ENCODE results near the gene BLMH. TPM values are rescaled to one million over a fixed set of nuclear protein-coding genes. Genes with fewer than 3 reads are reported as not detected.

BLMH gene
- total RNA-seq, 2 experiments from 2014 or later, result 85.1 to 86.8 TPM

GRCh38 chr17:30316736-30317135, 25.0 kb upstream of the BLMH start:
- Mint-ChIP-seq H3K4me1 (peaks cover 5% of the 10 kb centered on the region), H3K36me3 (no peaks in the 10 kb centered on the region), H3K27ac (no peak overlapping the region), H3K4me3 (no peak overlapping the region), H3K27me3 (peaks cover 5% of the 10 kb centered on the region), H3K9me3 (no peaks in the 10 kb centered on the region)
- DNase-seq, result no peak

- no peak overlapping the region for H3K4me3 Mint-ChIP-seq
- H3K27me3 Mint-ChIP-seq, result peaks cover 5% of the 10 kb centered on the region
- no peaks in the 10 kb centered on the region for H3K36me3 Mint-ChIP-seq
- DNase-seq, result no peak
- peaks cover 5% of the 10 kb centered on the region for H3K4me1 Mint-ChIP-seq
- H3K9me3 Mint-ChIP-seq, result no peaks in the 10 kb centered on the region
- no peak overlapping the region for H3K27ac Mint-ChIP-seq
Observed at GRCh38 chr17:30315106-30315505, 23.4 kb upstream of the BLMH start.

GRCh38 chr17:30314474-30314873, 22.7 kb upstream of the BLMH start:
- H3K27ac Mint-ChIP-seq, result no peak overlapping the region
- H3K4me1 Mint-ChIP-seq, result peaks cover 5% of the 10 kb centered on the region
- no peak for DNase-seq
- H3K9me3 Mint-ChIP-seq, result no peaks in the 10 kb centered on the region
- H3K4me3 Mint-ChIP-seq, result no peak overlapping the region
- H3K27me3 Mint-ChIP-seq, result peaks cover 5% of the 10 kb centered on the region
- no peaks in the 10 kb centered on the region for H3K36me3 Mint-ChIP-seq

- Mint-ChIP-seq H3K9me3 (no peaks in the 10 kb centered on the region), H3K36me3 (no peaks in the 10 kb centered on the region), H3K27me3 (peaks cover 5% of the 10 kb centered on the region), H3K27ac (no peak overlapping the region), H3K4me1 (peaks cover 5% of the 10 kb centered on the region), H3K4me3 (no peak overlapping the region)
- no peak for DNase-seq
Observed at GRCh38 chr17:30312226-30312625, 20.5 kb upstream of the BLMH start.

- H3K27me3 Mint-ChIP-seq, result peaks cover 5% of the 10 kb centered on the region
- no peaks in the 10 kb centered on the region for H3K36me3 Mint-ChIP-seq
- no peak for DNase-seq
- no peak overlapping the region for H3K27ac Mint-ChIP-seq
- H3K9me3 Mint-ChIP-seq, result no peaks in the 10 kb centered on the region
- H3K4me3 Mint-ChIP-seq, result no peak overlapping the region
- peaks cover 4% of the 10 kb centered on the region for H3K4me1 Mint-ChIP-seq
Observed at GRCh38 chr17:30310562-30310961, 18.8 kb upstream of the BLMH start.

GRCh38 chr17:30309591-30309990, 17.8 kb upstream of the BLMH start:
- Mint-ChIP-seq H3K27me3 (no peaks in the 10 kb centered on the region), H3K4me1 (no peaks in the 10 kb centered on the region), H3K36me3 (no peaks in the 10 kb centered on the region), H3K4me3 (no peak overlapping the region), H3K27ac (no peak overlapping the region), H3K9me3 (no peaks in the 10 kb centered on the region)
- DNase-seq, result no peak

GRCh38 chr17:30308406-30308805, 16.7 kb upstream of the BLMH start:
- Mint-ChIP-seq H3K27ac (no peak overlapping the region), H3K27me3 (no peaks in the 10 kb centered on the region), H3K9me3 (no peaks in the 10 kb centered on the region), H3K4me1 (no peaks in the 10 kb centered on the region), H3K4me3 (no peak overlapping the region), H3K36me3 (no peaks in the 10 kb centered on the region)
- no peak for DNase-seq

GRCh38 chr17:30304778-30305177, 13.0 kb upstream of the BLMH start:
- no peak overlapping the region for H3K27ac Mint-ChIP-seq
- no peaks in the 10 kb centered on the region for H3K36me3 Mint-ChIP-seq
- DNase-seq, result no peak
- no peak overlapping the region for H3K4me3 Mint-ChIP-seq
- H3K4me1 Mint-ChIP-seq, result peaks cover 8% of the 10 kb centered on the region
- H3K27me3 Mint-ChIP-seq, result no peaks in the 10 kb centered on the region
- H3K9me3 Mint-ChIP-seq, result no peaks in the 10 kb centered on the region

- Mint-ChIP-seq H3K36me3 (no peaks in the 10 kb centered on the region), H3K4me3 (no peak overlapping the region), H3K27me3 (no peaks in the 10 kb centered on the region), H3K9me3 (no peaks in the 10 kb centered on the region), H3K4me1 (peaks cover 8% of the 10 kb centered on the region), H3K27ac (no peak overlapping the region)
- DNase-seq, result no peak
Observed at GRCh38 chr17:30302241-30302640, 10.5 kb upstream of the BLMH start.

GRCh38 chr17:30300818-30301217, 9.1 kb upstream of the BLMH start:
- H3K4me3 Mint-ChIP-seq, result no peak overlapping the region
- no peak for DNase-seq
- no peaks in the 10 kb centered on the region for H3K36me3 Mint-ChIP-seq
- H3K27me3 Mint-ChIP-seq, result no peaks in the 10 kb centered on the region
- H3K27ac Mint-ChIP-seq, result no peak overlapping the region
- H3K4me1 Mint-ChIP-seq, result peaks cover 8% of the 10 kb centered on the region
- no peaks in the 10 kb centered on the region for H3K9me3 Mint-ChIP-seq

- H3K27ac Mint-ChIP-seq, result no peak overlapping the region
- H3K36me3 Mint-ChIP-seq, result no peaks in the 10 kb centered on the region
- DNase-seq, result no peak
- H3K9me3 Mint-ChIP-seq, result no peaks in the 10 kb centered on the region
- no peak overlapping the region for H3K4me3 Mint-ChIP-seq
- H3K27me3 Mint-ChIP-seq, result no peaks in the 10 kb centered on the region
- H3K4me1 Mint-ChIP-seq, result peaks cover 8% of the 10 kb centered on the region
Observed at GRCh38 chr17:30299000-30299399, 7.3 kb upstream of the BLMH start.

GRCh38 chr17:30297715-30298114, 6.0 kb upstream of the BLMH start:
- Mint-ChIP-seq H3K9me3 (no peaks in the 10 kb centered on the region), H3K4me3 (no peak overlapping the region), H3K4me1 (peaks cover 8% of the 10 kb centered on the region), H3K36me3 (no peaks in the 10 kb centered on the region), H3K27ac (no peak overlapping the region), H3K27me3 (no peaks in the 10 kb centered on the region)
- no peak for DNase-seq

- no peak overlapping the region for H3K4me3 Mint-ChIP-seq
Observed at GRCh38 chr17:30296499-30297080, 4.8 kb upstream of the BLMH start.

GRCh38 chr17:30292286-30292858, 628 bp upstream of the BLMH start:
- Mint-ChIP-seq H3K4me3 (peak overlapping the region; percentile 66), H3K27me3 (no peaks in the 10 kb centered on the region), H3K36me3 (peaks cover 18% of the 10 kb centered on the region), H3K9me3 (no peaks in the 10 kb centered on the region), H3K4me1 (peaks cover 13% of the 10 kb centered on the region), H3K27ac (peak overlapping the region; percentile 16)
- no peak for DNase-seq

More at GRCh38 chr17:30296499-30297080, 4.8 kb upstream of the BLMH start:
- Mint-ChIP-seq H3K27me3 (no peaks in the 10 kb centered on the region), H3K36me3 (no peaks in the 10 kb centered on the region), H3K27ac (no peak overlapping the region), H3K4me1 (peaks cover 11% of the 10 kb centered on the region), H3K9me3 (no peaks in the 10 kb centered on the region)
- no peak for DNase-seq

GRCh38 chr17:30290696-30291542, 825 bp downstream of the BLMH start:
- H3K9me3 Mint-ChIP-seq, result no peaks in the 10 kb centered on the region
- peak; percentile 49 for DNase-seq
- H3K4me1 Mint-ChIP-seq, result peaks cover 13% of the 10 kb centered on the region
- no peaks in the 10 kb centered on the region for H3K27me3 Mint-ChIP-seq
- peak overlapping the region; percentile 94 for H3K4me3 Mint-ChIP-seq
- peak overlapping the region; percentile 90 for H3K27ac Mint-ChIP-seq
- H3K36me3 Mint-ChIP-seq, result peaks cover 23% of the 10 kb centered on the region
